HG03457 (cell line): ENCODE measurements around the gene CABLES2.
"Not testable (repeated sequence)": the region's sequence is repeated elsewhere in the genome, so short reads cannot be mapped to it uniquely, and the experiment has no call there.

ENCODE experiments used
- ATAC-seq: cut with Tn5 transposase; IDR thresholded peaks from one replicate; pipeline ENCODE4 v1.9.1; 2021; ENCODE audit warnings: moderate number of reproducible peaks; ENCODE audit not compliant: unreplicated experiment

Gene CABLES2

DNA sequence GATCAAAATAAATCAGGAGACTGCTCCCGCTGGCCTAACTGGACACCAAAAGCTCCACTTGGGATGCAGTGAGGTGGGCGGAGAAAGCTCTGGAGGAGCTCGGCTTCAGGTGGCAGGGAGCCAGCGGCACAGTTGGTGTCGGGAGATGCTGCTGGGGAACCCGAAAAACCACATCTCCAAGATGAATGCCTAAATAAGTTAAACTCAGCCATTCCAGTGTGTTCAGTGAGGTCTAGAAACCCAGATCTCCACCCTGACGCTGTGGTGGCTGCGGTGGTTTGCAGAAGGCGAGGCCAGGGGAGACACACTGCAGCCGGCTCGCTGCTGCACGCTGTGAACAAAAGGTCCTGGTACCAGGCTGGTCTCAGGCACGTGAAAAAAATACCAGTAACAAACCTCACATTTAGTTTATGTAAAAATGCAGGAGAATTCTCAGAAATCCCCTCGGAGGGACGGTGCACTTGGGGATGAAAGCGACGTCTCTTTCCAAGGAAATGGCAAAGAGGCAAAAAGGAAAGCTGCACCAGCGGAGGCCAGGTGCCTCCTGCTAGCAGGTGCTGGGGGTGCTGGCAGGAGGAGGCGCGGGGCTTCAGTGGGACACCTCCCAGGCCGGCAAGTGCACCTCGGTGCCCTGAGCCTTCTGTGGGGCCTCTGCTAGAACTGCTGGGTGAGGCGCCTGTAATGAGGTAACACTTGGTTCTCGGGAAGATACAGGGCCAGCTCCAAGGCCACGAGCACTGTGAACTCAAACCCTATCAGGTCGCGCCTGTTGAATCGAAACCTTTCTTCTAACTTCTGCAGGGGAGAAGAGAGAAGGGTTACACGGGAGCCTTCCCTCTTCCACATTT, 16.5 kb downstream of the CABLES2 start:
- no peak for ATAC-seq

DNA sequence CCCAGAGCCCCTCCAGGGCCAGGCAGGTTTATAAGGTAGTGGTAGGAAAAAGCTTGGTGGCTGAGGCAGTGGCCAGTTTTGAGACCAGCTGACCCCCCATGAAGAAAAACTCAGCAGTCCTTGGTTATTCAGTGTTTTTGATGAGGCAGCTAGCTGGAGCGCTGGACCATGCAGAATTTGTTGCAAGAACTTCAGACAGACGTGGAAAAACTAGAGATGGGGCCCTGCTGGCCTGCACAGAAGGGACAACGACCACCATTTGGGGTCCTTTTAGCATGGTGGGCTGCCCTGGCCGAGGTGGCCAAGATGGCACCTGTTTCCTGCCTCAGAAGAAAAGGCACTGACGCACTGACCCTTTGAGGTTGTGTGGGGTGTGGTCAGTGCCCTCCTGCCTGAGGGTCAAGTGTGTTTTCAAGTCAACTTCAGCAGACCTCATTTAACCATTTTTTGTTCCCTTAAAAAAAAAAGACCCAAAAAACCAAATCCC, 17.4 kb downstream of the CABLES2 start:
- no peak for ATAC-seq

DNA sequence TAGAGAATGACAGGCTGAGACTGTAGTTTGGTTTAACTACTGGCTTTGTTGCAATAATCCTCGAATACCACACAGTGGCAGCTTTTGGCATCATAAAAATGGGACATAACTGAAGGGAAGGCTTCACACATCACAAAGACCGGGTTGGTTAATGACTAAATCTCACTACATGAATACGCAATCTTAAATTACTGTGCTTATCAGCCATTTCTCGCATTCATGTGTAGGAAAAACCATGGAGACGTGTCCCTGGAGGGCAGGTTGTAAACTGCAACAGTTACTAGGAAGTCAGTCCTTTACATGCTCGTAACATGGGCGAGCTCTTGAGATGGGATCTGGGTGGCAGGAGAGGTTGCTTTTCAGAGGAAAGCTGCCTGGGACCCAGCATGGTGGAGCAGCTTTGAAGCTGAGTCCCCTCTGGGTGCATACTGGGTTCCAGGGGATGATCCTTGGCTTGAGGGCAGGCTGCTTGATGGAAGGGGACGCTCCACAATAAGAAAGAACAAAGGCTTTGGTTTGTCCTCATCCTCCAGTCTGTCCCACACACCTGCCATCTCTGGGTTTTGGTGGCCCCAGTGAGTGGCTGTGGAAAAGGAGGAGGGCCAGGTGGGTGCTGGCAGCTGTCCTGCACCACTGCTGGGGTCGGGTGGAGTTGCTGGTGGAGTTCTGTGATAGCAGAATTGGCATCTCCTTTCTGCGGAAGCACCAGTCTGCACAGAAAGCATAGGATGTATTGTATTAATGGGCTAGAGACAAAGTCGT, 18.1 kb downstream of the CABLES2 start:
- no peak for ATAC-seq

DNA sequence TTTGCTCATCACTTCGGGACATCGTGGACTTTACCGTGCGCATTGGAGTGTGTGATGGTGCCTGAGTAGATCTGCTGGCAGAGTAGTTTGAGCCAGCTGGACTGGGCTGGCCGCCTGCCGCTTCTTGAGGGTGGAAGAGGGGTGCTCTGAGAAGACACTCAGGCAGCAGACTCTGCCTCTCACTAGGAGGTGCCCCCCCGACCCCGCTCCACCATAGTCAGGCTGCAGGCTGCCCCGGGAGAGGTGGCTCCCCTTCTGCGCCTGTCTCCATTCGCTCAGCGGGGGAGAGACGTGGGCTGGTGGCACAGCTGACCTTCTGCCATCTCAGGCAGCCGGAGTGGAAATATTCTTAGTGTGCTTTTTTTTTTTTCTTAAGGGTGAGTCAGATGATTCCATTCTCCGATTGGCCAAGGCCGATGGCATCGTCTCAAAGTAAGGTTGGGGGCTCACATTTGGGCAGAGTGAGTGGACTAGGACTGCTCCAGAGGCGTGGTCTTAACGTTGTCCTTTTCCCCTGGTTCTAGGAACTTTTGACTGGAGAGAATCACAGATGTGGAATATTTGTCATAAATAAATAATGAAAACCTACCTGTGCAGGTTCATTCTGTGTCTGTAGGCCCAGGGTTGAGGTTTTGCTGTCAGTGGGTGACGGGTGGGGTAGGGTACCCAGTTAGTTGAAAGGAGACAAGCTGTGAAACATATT, 19.0 kb downstream of the CABLES2 start:
- no peak for ATAC-seq

DNA sequence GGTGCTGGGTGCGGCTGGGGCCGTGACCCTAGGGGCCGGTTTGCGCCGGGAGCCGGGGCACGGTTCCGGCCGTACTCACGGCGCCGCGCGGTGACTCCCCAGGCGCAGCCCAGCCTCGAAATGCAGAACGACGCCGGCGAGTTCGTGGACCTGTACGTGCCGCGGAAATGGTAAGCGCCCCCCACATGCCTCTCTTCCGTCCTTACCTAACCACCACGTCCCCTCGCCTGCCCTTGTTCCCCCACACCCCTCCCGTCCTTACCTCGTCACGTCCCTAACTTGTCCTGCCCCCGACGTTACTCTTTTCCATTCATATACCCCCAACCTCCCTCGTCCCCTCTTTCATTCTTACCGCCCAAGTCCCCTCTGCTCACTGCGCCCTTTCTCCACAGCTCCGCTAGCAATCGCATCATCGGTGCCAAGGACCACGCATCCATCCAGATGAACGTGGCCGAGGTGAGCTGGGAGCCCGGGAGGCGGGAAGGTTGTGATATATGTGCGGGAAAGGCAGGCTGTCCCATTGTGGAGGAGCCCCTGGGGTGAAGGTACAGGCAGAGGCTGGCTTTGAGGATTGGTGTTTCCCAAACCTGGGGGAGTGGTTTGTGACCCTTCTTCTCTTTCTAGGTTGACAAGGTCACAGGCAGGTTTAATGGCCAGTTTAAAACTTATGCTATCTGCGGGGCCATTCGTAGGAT, 19.7 kb downstream of the CABLES2 start:
- no peak for ATAC-seq

DNA sequence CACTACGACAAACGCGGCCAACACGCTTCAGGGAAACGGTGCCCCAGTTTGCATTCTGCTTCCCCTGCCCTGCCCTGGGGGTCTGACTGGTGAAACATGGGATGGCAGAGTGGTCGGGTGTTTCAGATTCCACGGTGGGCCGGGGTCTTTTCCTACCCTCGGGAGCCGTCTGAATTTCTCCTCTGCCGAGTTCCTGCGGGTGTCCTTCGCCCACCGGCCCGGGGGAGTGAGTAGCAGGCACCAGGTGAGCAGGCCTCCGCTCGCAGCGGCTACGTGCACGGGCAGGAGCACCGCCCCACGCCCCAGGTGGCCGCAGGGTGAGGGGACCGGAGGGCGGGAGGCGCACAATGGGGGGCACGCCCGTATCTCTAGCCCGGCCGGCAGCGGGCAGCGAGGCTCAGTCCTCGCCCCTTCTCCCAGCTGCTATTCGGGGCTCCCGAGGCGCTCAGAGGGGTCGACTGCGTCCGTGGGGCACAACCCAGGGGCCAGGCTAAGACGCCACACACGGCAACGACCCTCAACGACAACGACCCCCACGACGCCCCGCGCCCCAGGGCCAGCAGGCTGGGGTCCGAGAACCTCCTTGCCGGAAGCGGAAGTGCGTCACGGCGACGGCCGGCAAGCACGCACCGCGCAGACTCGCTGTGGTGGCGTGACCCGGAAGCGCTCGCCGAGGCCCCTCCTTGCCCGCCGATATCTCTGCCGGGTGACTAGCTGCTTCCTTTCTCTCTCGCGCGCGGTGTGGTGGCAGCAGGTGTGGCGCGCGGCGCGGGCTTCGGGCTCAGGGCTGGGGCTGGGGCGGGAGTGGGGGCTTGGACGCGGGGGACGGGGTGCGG, 20.5 kb downstream of the CABLES2 start, which contains the start of gene RPS21:
TSS of gene RPS21 (plus strand) at position 721 of the 836 bp plus-strand sequence. CDS start 236 bp downstream, outside the sequence.
- peak; percentile 58 for ATAC-seq

DNA sequence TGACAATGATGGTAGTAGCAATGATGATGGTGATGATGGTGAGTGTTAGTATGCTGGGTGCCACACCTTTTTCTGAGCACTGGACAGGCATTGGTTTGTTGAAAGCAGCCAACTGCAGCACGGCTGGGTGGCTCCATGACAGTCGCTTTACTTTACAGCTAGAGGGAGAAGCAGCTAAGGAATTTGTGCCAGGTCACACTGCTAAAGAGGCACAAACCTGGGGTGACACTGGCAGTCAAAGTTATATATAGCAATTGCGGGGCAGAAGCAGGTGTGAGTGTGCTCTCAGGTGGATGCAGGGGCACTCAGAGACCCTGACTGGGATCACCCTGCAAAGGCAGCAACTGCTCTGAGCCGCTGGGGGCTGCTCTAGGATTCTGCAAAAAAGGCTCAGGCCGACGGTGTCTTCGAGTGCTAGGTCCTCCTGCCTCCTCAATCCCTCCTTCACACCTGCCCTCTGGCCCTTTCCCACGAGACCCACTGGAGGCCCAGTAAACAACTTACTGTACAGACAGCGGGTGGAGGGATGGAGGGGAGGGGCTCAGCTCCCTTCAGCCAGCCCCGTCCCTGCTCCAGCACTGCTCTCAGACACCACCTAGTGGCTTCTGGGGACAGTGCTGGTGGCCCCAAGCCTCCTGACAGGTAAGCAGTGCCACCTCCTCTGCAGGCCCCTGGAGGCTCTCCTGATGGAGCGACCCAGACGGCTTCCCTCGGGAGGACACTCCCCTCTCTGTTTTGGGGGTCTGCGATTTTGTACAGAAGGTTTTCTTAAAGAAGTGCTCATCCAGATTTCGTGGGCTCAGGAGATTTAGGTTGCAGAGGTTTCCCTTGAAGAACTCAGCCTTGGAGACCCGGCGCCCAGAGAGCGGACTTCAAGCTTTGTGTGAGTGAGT, 24.5 kb downstream of the CABLES2 start:
- ATAC-seq: peak; percentile 71

DNA sequence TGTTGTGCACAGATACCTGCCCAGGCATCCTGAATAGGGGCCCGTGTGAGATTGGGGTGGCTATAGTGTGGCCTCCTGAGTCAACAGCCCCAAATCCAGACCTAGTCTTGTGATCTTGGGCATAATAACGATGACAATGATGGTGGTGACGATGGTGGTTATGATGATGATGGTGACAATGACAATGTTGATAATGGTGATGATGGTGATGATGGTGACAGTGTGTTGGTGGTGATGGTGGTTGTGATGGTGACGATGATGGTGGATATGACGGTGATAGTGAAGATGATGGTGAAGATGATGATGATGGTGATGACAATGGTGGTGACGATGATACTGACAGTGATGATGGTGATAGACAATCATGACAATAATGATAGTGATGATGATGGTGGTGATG, 25.2 kb downstream of the CABLES2 start:
- no peak for ATAC-seq

DNA sequence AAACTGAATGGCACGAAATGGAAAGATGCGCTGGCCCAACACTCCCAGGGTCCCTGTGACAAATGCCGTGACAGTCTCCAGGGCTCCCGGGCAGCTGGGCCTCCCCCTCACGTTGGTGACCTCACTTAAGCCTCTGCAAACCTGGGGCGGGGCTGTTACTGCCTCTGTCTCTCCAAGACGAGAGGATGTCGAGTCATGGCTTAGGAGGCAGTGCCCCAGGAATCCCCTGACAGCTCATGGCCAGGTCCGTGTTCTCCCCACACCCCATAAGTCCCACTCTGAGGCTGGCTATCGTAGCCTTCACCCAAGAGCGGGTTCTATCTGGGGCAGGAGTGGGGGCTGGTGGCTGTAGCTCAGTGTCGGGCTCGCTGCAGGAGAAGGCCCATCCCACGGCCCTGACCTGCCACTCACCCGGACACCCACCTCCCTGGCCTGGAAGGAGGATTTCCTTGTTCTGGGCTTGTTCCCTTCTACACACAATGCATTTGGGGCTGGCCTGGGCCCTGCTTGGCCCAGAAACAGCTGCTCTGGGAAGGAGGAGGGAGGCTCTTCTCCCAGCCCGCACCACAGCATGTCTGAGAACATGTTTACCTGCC, 25.8 kb downstream of the CABLES2 start:
- no peak for ATAC-seq

DNA sequence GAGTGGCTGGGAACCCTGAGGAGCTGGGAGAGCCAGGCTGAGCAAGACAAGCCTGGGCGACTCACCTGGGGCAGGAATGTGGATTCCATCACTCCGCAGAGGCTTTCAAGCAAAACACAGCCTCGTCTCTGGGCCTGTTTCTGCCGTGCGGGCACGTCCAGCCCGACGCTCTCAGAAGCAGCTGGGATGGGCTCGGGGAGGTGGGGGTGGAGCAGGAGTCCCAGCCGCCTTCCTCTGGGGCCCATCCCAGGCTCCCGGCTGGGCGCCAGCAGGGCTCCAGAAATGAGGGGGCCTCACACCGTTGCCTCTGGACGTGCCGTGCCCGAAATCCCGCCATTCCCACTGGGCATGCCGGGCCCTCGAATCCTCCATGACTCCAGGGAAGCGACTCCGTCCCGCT, 28.9 kb downstream of the CABLES2 start:
- no peak for ATAC-seq

DNA sequence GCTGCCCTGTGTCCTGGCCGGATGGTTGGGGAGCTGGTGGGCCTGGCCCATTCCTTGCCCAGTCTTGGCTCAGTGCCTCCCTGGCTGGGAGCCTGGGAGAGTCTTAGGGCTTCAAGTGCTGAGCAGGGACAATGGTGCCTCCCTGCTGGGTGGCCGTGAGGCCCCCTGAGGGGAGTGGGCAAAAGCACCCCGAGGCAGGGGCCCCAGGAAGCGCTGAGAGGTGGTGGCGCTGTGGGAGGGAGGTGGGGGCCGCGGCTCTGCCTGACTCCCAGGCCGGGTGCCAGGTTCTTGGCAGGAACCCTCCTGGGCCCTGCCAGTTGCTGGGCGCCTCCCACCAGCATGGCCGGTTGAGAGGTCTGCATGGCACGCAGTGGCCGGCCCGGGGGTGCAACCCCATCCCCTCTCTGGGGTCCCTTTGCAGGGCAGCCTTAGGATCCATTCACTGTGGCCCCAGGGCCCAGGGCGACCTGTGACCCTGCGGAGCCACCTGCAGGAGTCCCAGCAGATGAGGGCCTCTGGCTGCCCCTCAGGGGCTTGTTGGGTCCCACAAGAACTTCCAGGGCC, 29.4 kb downstream of the CABLES2 start:
- ATAC-seq: no peak

DNA sequence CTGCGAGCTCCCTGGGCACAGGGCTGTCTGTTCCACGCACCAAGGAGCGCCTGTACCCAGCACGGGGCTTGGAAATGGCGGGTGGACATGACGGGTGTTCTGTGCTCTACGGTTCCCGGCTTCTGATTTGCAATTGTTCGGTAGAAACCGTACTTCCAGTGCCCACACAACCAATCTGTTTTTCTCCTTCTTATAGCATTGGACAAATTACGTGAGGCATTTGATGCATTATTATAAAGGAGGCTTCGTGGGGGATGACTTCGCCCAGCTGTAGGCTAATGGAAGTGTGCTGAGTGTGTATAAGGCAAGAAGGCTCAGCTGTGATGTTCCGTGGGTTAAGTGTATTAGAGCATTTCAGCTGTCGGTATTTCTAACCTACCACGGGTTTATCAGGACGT, 30.0 kb downstream of the CABLES2 start:
- ATAC-seq: no peak

DNA sequence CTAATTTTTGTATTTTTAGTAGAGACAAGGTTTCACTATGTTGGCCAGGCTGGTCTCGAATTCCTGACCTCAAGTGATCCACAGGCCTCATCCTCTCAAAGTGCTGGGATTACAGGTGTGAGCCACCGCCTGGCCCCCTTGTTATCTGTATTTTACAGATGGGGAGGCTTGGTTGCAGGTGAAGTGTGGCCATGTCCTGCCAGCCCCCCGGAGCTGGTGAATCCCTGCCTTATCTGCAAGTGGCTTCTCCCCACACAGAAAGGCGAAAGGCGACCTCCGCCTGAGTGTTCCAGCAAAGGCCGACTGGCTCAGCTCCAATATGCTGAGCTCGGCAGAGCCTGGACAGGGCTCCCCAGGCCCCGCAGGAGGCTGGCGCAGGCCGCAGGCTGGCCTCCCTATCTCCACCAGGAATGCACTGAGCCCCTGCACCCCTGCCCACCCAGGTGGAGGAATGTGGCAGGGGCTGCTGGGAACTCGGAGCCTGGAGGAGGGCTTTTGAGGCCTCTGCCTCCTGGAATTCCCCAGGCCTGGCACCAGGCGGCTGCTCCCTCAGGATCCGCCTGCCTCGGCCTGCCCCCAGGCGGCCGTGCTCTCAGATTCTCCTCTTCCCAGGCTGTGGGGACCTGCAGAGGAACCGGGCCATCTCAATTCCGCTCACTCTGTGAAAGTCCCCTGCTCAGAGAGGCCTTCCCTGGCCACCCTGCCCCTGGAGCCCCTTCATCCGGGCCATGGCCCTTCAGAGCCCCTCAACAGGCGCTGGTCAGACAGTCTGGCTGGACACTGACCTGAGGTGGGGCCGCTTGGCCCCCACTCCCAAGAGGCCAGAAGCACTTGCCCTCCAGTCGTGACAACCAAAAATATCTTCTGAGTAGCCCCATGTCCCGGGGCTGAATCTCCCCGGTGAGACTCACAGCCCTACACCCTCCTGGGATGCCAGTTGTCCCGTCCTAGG, 30.7 kb downstream of the CABLES2 start:
- no peak for ATAC-seq

DNA sequence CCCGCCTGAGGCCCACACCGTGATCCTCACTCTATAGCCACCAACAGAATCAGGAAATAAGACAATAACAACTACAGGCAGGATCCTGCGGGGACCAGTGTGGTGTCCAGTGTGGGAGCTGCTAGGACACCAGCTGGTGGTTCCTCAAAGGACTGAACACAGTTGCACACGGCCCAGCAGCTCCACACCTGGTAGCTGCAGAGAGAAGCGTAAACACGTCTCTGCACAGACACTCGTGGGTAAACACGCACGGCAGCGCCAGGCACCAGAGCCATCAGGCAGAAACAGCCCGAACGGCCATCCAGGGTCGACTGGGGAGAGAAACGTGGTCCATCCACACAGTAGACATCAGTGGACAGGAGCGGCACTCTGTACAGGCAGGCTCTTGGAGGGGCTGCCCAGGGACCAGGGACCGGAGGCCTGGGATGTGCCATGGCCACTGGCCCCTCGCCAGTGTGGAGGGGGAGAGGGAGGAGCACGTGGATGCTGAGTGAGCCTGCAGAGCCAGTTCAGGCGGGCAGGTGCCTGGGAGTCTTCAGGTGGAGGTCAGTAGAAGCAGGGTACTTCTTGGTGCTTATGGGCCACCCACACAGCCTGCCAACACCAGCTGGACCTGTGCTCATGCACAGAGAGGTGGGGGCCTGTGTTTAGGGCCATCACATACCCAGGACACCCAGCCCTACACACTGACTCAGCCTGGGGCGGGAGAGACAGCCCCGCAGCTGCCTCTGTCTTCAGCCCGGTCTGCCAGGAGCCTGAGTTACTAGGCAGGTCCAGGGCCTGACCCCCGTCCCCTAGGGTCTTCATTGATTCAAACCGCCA, 32.5 kb downstream of the CABLES2 start:
- no peak for ATAC-seq

DNA sequence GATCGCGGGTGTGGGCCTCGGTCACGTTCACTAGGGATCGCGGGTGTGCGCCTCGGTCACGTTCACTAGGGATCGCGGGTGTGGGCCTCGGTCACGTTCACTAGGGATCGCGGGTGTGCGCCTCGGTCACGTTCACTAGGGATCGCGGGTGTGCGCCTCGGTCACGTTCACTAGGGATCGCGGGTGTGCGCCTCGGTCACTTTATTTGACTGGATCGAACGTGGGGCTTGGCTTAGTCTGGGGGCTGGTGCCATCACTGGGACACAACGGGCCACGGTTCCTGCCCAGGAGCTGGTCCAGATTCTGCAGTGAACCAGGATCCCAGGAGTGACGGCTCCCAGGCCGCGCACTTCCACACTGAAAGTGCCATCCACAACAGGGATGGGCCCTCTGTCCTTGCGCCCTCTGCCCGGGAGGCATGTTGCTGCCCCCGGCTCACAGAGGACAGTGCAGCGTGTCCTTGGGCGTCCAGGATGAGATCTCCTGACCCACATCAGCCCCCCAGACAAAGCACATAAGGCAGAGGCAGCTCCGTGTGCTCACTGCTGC, 33.4 kb downstream of the CABLES2 start:
- ATAC-seq: not testable (repeated sequence)
